ENCODE data around the gene DPM3. TPM values are rescaled to one million over a fixed set of nuclear protein-coding genes. Genes with fewer than 3 reads are reported as not detected.
A peak's percentile ranks its signal among the peaks of the same experiment; 100 is the strongest.

DPM3 gene
- total and polyA plus RNA-seq, 2 experiments from 2014 or later: 13.6 to 71.4 TPM

- no peak overlapping the region for H2AFZ ChIP-seq
- peaks cover 17% of the 10 kb centered on the region for H3K4me1 ChIP-seq (ENCODE audit: insufficient read depth)
- DNase-seq (ENCODE audit: low spot score) (no peak), ATAC-seq (no peak; the same call in 2 of the 3 replicates)
- Mint-ChIP-seq H3K36me3 (ENCODE audit: low read depth) (peaks cover 16% of the 10 kb centered on the region), H3K4me3 (peak overlapping the region; percentile 12; the same call in 1 of the 3 replicates), H3K27me3 (ENCODE audit: insufficient read depth, low read depth, poor library complexity) (peaks cover 22% of the 10 kb centered on the region), H3K27ac (no peak overlapping the region), H3K4me1 (peaks cover 31% of the 10 kb centered on the region), H3K9me3 (0 out of 3 replicates have a peak, but pooled peaks cover 2% of the 10 kb centered on the region)
- H3K4me3 ChIP-seq: no peak overlapping the region
- no peaks in the 10 kb centered on the region for H4K20me1 ChIP-seq (replicated peaks; ENCODE audit: insufficient read depth)
- H3K27ac ChIP-seq (ENCODE audit: low read depth): no peak overlapping the region
- no peaks in the 10 kb centered on the region for H3K79me2 ChIP-seq (replicated peaks; ENCODE audit: insufficient read depth)
- no peaks in the 10 kb centered on the region for H3K27me3 ChIP-seq (ENCODE audit: insufficient read depth)
- H3K9me2 ChIP-seq (ENCODE audit: insufficient read depth): no peaks in the 10 kb centered on the region
- H3K36me3 ChIP-seq (ENCODE audit: insufficient read depth): no peaks in the 10 kb centered on the region
- H3F3A ChIP-seq (replicated peaks; ENCODE audit: low read depth): 0 out of 2 replicates have a peak, but pooled peaks cover 3% of the 10 kb centered on the region
- 0 out of 2 replicates have a peak overlapping the region, but pooled peaks have one; percentile 43 for H3K4me2 ChIP-seq
- TF ChIP-seq ZNF114 (CRISPR knock-in tag; IDR thresholded peaks at IDR 0.05) (no peak), REST (IDR thresholded peaks at IDR 0.05; ENCODE audit: unreplicated experiment) (no peak), ZNF331 (CRISPR knock-in tag; IDR thresholded peaks at IDR 0.05; ENCODE audit: low read depth) (no peak), CTCF (conservative IDR thresholded peaks at IDR 0.05; ENCODE audit: low read depth in 2 of 2) (no peak), POLR2AphosphoS5 (IDR thresholded peaks at IDR 0.05; ENCODE audit: low read depth) (no peak), NANOG (IDR thresholded peaks at IDR 0.05; ENCODE audit: borderline replicate concordance) (no peak), EZH2 (IDR thresholded peaks at IDR 0.05; ENCODE audit: low read depth, unreplicated experiment) (no peak), ZNF462 (CRISPR knock-in tag; IDR thresholded peaks at IDR 0.05) (no peak), EZH2phosphoT487 (IDR thresholded peaks at IDR 0.05; ENCODE audit: unreplicated experiment) (no peak), JUNB (IDR thresholded peaks at IDR 0.05; ENCODE audit: unreplicated experiment) (no peak), CREB1 (CRISPR knock-in tag; IDR thresholded peaks at IDR 0.05; ENCODE audit: low read depth) (no peak), STAT1 (IDR thresholded peaks at IDR 0.05; ENCODE audit: unreplicated experiment) (no peak), ETS1 (IDR thresholded peaks at IDR 0.05) (no peak)
These were observed 46.6 kb upstream of the DPM3 start for GRCh38 chr1:155186794-155187455.
